Erythroblast (primary cell): ENCODE results near the gene NEAT1.

Source experiments
- GATA1 ChIP-seq: IDR thresholded peaks from 2 replicates; pipeline ENCODE4 v1.6.1; 2011; ENCODE audit warnings: low read depth, mild to moderate bottlenecking, control low read depth, low read length, moderate library complexity
- POLR2A ChIP-seq: IDR thresholded peaks from 2 replicates; pipeline ENCODE4 v1.6.1; 2011; ENCODE audit warnings: mild to moderate bottlenecking, low read length

DNA sequence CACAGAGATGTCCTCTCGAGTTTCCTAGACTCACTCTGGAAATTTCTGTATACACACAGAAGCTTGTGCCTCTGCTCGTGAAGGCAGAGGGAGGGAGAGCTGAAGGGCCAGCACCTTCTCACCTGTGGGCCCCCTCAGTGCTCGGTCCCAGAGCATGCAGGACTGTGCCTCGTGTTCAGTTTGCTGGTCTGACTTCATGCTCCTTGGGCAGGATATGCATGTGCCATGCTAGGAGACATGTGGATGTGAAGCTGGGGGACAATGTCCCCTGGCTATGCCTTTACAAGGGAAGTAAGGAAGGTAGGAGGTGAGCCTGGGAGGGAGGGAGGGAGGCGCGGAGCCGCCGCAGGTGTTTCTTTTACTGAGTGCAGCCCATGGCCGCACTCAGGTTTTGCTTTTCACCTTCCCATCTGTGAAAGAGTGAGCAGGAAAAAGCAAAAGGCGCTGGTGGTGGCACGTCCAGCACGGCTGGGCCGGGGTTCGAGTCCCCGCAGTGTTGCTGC, 22.6 kb downstream of the NEAT1 start:
- TF ChIP-seq POLR2A: peak; percentile 13
- no peak for TF ChIP-seq GATA1
